Hematopoietic multipotent progenitor cell treated with erythropoietin and hydrocortisone succinate and interleukin-3 and kit ligand, for 4 days (in vitro differentiated cells): ENCODE data around the gene DNAL4.

Source experiments
- DNase-seq: peaks from one replicate; pipeline ENCODE4 v3.0.0-alpha.2; 2015

DNAL4 gene

GRCh38 chr22:38738475-38739070 lies 55.4 kb downstream of the DNAL4 start:
- no peak for DNase-seq

- DNase-seq: no peak
Measured at GRCh38 chr22:38737302-38738060, 56.5 kb downstream of the DNAL4 start.

- DNase-seq: no peak
Measured at GRCh38 chr22:38736257-38736570, 57.7 kb downstream of the DNAL4 start.

- DNase-seq: no peak
Measured at GRCh38 chr22:38735465-38736256, 58.3 kb downstream of the DNAL4 start.

GRCh38 chr22:38735126-38735464 lies 58.8 kb downstream of the DNAL4 start:
- no peak for DNase-seq

- peak; percentile 66 for DNase-seq
Measured at GRCh38 chr22:38734421-38735100, 59.4 kb downstream of the DNAL4 start.

GRCh38 chr22:38733724-38734381 lies 60.1 kb downstream of the DNAL4 start:
- no peak for DNase-seq

- DNase-seq: peak; percentile 72
Measured at GRCh38 chr22:38733329-38733723, 60.6 kb downstream of the DNAL4 start.

GRCh38 chr22:38732251-38732815 lies 61.6 kb downstream of the DNAL4 start:
- no peak for DNase-seq

- no peak for DNase-seq
Measured at GRCh38 chr22:38731703-38732161, 62.2 kb downstream of the DNAL4 start.

GRCh38 chr22:38730411-38730871 lies 63.5 kb downstream of the DNAL4 start:
- DNase-seq: no peak

GRCh38 chr22:38729946-38730345 lies 64.0 kb downstream of the DNAL4 start:
- DNase-seq: no peak

GRCh38 chr22:38728871-38729796 lies 64.8 kb downstream of the DNAL4 start:
- DNase-seq: no peak
